Measurements from ENCODE around the gene RASA3.

RASA3 gene

DNA sequence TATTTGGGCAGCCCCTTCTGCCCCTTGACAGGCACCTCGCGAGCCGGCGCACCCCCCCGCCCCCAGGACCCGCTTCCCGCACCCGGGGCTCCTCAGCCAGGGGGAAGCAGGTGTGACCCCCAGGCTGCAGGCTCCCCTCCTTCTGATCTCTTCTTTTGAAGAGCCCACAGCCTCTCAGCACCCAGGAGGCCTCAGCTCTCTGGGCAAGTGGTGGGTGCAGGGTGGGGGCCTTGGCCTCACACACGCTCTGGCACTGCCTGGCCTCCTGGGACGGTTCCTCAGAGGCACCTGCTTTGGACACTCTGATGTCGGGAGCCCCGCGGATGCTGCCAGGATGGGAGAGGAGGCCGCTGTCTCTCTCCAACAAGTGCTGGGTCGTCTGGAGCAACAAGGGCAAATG lies 157.0 kb downstream of the RASA3 start:
- H3K27ac ChIP-seq (replicated peaks), result no peak overlapping the region
- H3K27me3 ChIP-seq (ENCODE audit: insufficient read depth, poor library complexity, severe bottlenecking), result no peaks in the 10 kb centered on the region
- no peak for DNase-seq (ENCODE audit: low read depth in 1 of 2, low spot score in 1 of 2)
- no peak overlapping the region for H3K4me3 ChIP-seq (replicated peaks; ENCODE audit: insufficient read depth, low read length)
- TF ChIP-seq, protein P1, sequence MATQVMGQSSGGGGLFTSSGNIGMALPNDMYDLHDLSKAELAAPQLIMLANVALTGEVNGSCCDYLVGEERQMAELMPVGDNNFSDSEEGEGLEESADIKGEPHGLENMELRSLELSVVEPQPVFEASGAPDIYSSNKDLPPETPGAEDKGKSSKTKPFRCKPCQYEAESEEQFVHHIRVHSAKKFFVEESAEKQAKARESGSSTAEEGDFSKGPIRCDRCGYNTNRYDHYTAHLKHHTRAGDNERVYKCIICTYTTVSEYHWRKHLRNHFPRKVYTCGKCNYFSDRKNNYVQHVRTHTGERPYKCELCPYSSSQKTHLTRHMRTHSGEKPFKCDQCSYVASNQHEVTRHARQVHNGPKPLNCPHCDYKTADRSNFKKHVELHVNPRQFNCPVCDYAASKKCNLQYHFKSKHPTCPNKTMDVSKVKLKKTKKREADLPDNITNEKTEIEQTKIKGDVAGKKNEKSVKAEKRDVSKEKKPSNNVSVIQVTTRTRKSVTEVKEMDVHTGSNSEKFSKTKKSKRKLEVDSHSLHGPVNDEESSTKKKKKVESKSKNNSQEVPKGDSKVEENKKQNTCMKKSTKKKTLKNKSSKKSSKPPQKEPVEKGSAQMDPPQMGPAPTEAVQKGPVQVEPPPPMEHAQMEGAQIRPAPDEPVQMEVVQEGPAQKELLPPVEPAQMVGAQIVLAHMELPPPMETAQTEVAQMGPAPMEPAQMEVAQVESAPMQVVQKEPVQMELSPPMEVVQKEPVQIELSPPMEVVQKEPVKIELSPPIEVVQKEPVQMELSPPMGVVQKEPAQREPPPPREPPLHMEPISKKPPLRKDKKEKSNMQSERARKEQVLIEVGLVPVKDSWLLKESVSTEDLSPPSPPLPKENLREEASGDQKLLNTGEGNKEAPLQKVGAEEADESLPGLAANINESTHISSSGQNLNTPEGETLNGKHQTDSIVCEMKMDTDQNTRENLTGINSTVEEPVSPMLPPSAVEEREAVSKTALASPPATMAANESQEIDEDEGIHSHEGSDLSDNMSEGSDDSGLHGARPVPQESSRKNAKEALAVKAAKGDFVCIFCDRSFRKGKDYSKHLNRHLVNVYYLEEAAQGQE (IDR thresholded peaks at IDR 0.05; ENCODE audit: insufficient replicate concordance, low read depth), result no peak
- TF ChIP-seq POLR2AphosphoS5 (IDR thresholded peaks at IDR 0.05; ENCODE audit: low read depth) (no peak), SPI1 (IDR thresholded peaks at IDR 0.05; ENCODE audit: borderline replicate concordance, low read depth) (no peak), GABPA (IDR thresholded peaks at IDR 0.05; ENCODE audit: low read depth) (no peak)
- TF ChIP-seq, protein P2, sequence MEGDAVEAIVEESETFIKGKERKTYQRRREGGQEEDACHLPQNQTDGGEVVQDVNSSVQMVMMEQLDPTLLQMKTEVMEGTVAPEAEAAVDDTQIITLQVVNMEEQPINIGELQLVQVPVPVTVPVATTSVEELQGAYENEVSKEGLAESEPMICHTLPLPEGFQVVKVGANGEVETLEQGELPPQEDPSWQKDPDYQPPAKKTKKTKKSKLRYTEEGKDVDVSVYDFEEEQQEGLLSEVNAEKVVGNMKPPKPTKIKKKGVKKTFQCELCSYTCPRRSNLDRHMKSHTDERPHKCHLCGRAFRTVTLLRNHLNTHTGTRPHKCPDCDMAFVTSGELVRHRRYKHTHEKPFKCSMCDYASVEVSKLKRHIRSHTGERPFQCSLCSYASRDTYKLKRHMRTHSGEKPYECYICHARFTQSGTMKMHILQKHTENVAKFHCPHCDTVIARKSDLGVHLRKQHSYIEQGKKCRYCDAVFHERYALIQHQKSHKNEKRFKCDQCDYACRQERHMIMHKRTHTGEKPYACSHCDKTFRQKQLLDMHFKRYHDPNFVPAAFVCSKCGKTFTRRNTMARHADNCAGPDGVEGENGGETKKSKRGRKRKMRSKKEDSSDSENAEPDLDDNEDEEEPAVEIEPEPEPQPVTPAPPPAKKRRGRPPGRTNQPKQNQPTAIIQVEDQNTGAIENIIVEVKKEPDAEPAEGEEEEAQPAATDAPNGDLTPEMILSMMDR (IDR thresholded peaks at IDR 0.05; ENCODE audit: insufficient read depth, low read length), result no peak

DNA sequence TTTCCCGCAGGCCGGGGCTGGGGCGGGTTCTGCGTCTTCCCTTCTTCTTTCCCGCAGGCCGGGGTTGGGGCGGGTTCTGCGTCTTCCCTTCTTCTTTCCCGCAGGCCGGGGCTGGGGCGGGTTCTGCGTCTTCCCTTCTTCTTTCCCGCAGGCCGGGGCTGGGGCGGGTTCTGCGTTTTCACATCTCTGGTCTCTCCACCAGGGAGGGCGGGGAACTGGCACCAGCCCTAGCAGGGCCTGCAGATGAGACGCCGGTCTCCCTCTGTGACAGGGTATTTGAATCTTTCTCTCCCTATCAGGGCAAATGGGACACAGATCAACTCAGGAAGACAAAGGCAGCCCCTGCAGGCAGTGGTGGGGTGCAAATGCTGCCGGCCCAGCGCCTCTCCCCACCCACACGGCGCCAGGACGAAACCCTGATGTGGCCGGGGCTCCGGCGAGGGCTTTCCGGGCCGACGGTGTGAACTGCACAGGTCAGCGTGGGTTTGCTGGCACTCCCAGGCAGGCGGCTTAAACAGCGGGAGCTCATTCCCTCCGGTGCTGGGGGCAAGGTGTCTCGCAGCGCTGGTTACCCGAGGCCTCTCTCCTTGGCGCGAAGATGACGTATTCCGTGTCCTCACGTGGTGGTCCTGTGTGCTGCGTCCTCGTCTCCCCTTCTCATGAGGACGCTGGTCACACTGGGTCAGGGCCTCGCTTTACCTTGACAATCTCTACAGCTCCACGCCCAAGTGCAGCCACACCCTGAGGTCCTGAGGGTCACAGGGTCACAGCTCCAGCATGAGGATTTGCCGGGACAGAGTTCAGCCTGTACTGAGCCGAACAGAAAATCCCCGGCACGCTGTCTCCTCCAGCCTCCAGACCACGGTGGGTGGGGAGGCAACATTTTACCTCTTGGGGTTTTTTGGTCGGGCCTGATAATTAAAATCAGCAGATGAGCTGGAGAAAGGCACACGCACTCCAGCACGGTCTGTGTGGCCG lies 157.8 kb downstream of the RASA3 start:
- no peak for DNase-seq (ENCODE audit: low read depth in 1 of 2, low spot score in 1 of 2)
- TF ChIP-seq SPI1 (IDR thresholded peaks at IDR 0.05; ENCODE audit: borderline replicate concordance, low read depth) (no peak), GABPA (IDR thresholded peaks at IDR 0.05; ENCODE audit: low read depth) (no peak), POLR2AphosphoS5 (IDR thresholded peaks at IDR 0.05; ENCODE audit: low read depth) (no peak)
- TF ChIP-seq, protein P2 (IDR thresholded peaks at IDR 0.05; ENCODE audit: insufficient read depth, low read length), result no peak
- TF ChIP-seq, protein P1 (IDR thresholded peaks at IDR 0.05; ENCODE audit: insufficient replicate concordance, low read depth), result no peak
- H3K27me3 ChIP-seq (ENCODE audit: insufficient read depth, poor library complexity, severe bottlenecking), result no peaks in the 10 kb centered on the region
- no peak overlapping the region for H3K4me3 ChIP-seq (replicated peaks; ENCODE audit: insufficient read depth, low read length)
- no peak overlapping the region for H3K27ac ChIP-seq (replicated peaks)

DNA sequence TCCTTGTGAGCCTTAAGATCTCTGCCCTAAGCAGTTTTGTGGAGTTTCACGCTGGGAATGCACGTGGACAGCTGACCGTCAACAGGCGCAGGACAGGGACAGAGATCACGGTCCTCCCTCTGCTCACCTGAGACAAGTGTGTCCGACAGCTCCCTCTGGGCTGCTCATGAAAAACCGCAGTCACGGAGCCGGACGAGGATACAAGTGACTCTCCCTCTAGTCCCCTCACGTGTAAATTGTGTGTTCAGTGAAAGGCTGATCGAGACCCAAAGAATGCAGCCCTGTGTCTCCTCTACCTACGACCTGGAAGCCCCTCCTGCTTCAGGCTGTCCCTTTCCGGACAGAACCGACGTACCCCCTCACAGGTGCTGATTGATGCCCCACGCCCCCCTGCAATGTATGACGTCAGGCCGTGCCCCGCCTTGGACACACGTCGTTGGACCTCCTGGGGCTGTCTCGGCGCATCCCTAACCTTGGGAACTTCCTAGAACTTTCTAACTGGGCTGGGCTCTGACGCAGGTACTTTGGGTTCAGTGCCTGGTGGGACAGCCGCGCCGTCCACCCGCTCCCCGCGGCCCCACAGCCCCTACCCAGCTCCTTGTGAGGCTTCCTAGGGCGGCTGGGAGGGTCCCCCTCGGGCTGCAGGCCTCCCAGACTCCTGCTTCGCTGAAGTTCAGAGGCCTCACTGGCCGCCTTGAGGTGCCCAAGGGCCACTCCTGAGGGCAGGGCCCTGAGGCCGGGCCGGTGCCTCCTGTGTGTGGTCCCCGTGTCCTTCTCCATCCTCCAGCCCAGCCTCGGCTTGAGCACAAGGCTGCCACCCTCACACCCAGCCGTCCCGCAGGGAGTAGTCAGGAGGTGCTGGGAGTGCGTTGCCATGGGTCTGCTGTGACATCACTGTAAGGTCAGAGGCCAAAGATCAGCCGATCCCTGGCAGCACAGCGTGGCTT lies 158.9 kb downstream of the RASA3 start, which contains the start of gene C13orf46:
Gene C13orf46 (minus strand): TSS at position 859 of the 947 bp plus-strand sequence. CDS start 79 bp downstream, at position 780.
- no peak for DNase-seq (ENCODE audit: low read depth in 1 of 2, low spot score in 1 of 2)
- no peak within 1 kb of the TSS for H3K4me3 ChIP-seq (replicated peaks; ENCODE audit: insufficient read depth, low read length)
- no peak within 1 kb of the TSS for H3K27ac ChIP-seq (replicated peaks)
- TF ChIP-seq SPI1 (IDR thresholded peaks at IDR 0.05; ENCODE audit: borderline replicate concordance, low read depth) (no peak), GABPA (IDR thresholded peaks at IDR 0.05; ENCODE audit: low read depth) (no peak), POLR2AphosphoS5 (IDR thresholded peaks at IDR 0.05; ENCODE audit: low read depth) (no peak; the same call in 1 of the 2 replicates)
- TF ChIP-seq, protein P1 (IDR thresholded peaks at IDR 0.05; ENCODE audit: insufficient replicate concordance, low read depth), result no peak
- TF ChIP-seq, protein P2 (IDR thresholded peaks at IDR 0.05; ENCODE audit: insufficient read depth, low read length), result no peak
- no peaks in the 10 kb centered on the region for H3K27me3 ChIP-seq (ENCODE audit: insufficient read depth, poor library complexity, severe bottlenecking)
